A549 (cell line): ENCODE measurements around the gene INPP1.

Source experiments
- ESRRA ChIP-seq: fragments of 150-350 bp; IDR thresholded peaks from 2 replicates; pipeline ENCODE4 v1.6.1; 2014; ENCODE audit warnings: mild to moderate bottlenecking, low read length, borderline replicate concordance
- HDAC2 ChIP-seq: fragments of 200-600 bp; sonication (generic); IDR thresholded peaks from 2 replicates; pipeline ENCODE4 v1.6.1; 2016
- JUNB ChIP-seq: fragments of >200 bp; sonication (Bioruptor Twin); formaldehyde crosslinking; IDR thresholded peaks from 2 replicates; pipeline ENCODE4 v1.6.1; 2016
- MAFK ChIP-seq: fragments of 450-650 bp; IDR thresholded peaks from 2 replicates; pipeline ENCODE4 v1.6.1; 2014; ENCODE audit not compliant: partially characterized antibody
- MAX ChIP-seq: IDR thresholded peaks from 2 replicates; pipeline ENCODE4 v1.6.1; 2012
- MAZ ChIP-seq: fragments of 150-350 bp; IDR thresholded peaks from 2 replicates; pipeline ENCODE4 v1.6.1; 2014; ENCODE audit warnings: antibody characterized with exemption, low read depth, low read length, borderline replicate concordance
- PHF8 ChIP-seq: fragments of 200-600 bp; sonication (generic); IDR thresholded peaks from 2 replicates; pipeline ENCODE4 v1.6.1; 2016; ENCODE audit warnings: low read depth, mild to moderate bottlenecking, antibody characterized with exemption, moderate library complexity, borderline replicate concordance
- POLR2A ChIP-seq: IDR thresholded peaks from 2 replicates; pipeline ENCODE4 v1.6.1; 2012; ENCODE audit warnings: mild to moderate bottlenecking, low read length
- RAD21 ChIP-seq, 2 experiments: fragments of >200 bp in 1 of 2; sonication (Bioruptor Twin) in 1 of 2; formaldehyde crosslinking in 1 of 2; IDR thresholded peaks in 1 of 2; conservative IDR thresholded peaks in 1 of 2; 2 replicates in 1 of 2; 3 replicates in 1 of 2; pipeline ENCODE4 v1.6.1; 2012 to 2018; ENCODE audit warnings: inconsistent platforms in 1 of 2
- TF ChIP-seq, protein P1 (sequence below): fragments of >200 bp; sonication (Bioruptor Twin); formaldehyde crosslinking; IDR thresholded peaks from 3 replicates; pipeline ENCODE4 v1.5.1; 2016
- TF ChIP-seq, protein P2 (sequence below): fragments of 200-600 bp; sonication (generic); IDR thresholded peaks from 2 replicates; pipeline ENCODE4 v1.6.1; 2016; ENCODE audit warnings: antibody characterized with exemption, mild to moderate bottlenecking, moderate library complexity

DNA sequence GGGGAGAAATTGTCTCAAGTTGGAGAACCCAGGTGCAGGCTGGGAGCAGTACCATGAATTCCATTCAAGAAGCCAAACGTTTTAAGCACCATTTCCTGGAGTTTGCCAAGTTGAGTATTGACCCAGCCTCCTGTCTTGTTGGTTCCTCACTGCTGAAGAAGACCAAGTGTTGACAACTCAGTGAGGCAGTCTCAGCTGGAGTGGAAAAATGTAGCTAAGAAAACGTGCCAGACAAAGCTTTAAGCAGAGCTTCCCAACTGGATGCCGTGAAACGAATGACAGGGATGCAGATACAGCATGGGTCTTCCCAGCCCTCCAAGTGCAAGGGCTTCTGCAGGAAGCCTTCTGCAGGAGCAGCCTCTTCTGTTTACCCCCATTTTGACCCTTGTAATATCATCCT, 778 bp upstream of the INPP1 start:
- TF ChIP-seq POLR2A (no peak), MAFK (no peak), MAZ (no peak), ESRRA (no peak), HDAC2 (no peak), JUNB (no peak), MAX (no peak), PHF8 (no peak), RAD21 (conservative IDR thresholded peaks at IDR 0.05 in 1 of 2, IDR thresholded peaks at IDR 0.05 in 1 of 2) (no peak)
- TF ChIP-seq, protein P1, sequence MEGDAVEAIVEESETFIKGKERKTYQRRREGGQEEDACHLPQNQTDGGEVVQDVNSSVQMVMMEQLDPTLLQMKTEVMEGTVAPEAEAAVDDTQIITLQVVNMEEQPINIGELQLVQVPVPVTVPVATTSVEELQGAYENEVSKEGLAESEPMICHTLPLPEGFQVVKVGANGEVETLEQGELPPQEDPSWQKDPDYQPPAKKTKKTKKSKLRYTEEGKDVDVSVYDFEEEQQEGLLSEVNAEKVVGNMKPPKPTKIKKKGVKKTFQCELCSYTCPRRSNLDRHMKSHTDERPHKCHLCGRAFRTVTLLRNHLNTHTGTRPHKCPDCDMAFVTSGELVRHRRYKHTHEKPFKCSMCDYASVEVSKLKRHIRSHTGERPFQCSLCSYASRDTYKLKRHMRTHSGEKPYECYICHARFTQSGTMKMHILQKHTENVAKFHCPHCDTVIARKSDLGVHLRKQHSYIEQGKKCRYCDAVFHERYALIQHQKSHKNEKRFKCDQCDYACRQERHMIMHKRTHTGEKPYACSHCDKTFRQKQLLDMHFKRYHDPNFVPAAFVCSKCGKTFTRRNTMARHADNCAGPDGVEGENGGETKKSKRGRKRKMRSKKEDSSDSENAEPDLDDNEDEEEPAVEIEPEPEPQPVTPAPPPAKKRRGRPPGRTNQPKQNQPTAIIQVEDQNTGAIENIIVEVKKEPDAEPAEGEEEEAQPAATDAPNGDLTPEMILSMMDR: no peak
- TF ChIP-seq, protein P2, sequence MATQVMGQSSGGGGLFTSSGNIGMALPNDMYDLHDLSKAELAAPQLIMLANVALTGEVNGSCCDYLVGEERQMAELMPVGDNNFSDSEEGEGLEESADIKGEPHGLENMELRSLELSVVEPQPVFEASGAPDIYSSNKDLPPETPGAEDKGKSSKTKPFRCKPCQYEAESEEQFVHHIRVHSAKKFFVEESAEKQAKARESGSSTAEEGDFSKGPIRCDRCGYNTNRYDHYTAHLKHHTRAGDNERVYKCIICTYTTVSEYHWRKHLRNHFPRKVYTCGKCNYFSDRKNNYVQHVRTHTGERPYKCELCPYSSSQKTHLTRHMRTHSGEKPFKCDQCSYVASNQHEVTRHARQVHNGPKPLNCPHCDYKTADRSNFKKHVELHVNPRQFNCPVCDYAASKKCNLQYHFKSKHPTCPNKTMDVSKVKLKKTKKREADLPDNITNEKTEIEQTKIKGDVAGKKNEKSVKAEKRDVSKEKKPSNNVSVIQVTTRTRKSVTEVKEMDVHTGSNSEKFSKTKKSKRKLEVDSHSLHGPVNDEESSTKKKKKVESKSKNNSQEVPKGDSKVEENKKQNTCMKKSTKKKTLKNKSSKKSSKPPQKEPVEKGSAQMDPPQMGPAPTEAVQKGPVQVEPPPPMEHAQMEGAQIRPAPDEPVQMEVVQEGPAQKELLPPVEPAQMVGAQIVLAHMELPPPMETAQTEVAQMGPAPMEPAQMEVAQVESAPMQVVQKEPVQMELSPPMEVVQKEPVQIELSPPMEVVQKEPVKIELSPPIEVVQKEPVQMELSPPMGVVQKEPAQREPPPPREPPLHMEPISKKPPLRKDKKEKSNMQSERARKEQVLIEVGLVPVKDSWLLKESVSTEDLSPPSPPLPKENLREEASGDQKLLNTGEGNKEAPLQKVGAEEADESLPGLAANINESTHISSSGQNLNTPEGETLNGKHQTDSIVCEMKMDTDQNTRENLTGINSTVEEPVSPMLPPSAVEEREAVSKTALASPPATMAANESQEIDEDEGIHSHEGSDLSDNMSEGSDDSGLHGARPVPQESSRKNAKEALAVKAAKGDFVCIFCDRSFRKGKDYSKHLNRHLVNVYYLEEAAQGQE: no peak
